ENCODE measurements around the gene CDC5L.

CDC5L gene

DNA sequence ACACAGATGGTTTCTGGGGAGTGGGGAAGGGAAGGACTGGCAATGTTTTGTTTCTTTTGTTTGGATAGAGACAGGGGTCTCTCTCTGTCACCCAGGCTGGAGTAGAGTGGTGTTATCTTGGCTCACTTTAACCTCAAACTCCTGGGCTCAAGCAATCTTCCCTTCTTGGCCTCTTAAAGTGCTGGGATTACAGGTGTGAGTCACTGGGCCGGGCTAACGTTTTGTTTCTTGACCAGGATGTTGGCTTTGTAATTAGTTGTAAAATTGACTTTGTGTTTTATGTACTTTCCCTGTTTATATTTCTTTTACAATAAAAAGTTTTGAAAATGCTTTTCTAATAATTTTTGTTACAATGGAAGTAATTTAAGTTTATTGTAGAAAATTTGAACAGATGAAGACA, 34.2 kb upstream of the CDC5L start:
- in situ Hi-C loops (cut with HindIII; ENCODE audit: low pct_unique_long_range_greater_than_20kb, low sequenced_read_pairs) = no loop called here
- DNase-seq (ENCODE audit: low read depth in 1 of 2, low spot score in 1 of 2) = no peak
- no peak for TF ChIP-seq JUND (IDR thresholded peaks at IDR 0.05; ENCODE audit: low read depth)

DNA sequence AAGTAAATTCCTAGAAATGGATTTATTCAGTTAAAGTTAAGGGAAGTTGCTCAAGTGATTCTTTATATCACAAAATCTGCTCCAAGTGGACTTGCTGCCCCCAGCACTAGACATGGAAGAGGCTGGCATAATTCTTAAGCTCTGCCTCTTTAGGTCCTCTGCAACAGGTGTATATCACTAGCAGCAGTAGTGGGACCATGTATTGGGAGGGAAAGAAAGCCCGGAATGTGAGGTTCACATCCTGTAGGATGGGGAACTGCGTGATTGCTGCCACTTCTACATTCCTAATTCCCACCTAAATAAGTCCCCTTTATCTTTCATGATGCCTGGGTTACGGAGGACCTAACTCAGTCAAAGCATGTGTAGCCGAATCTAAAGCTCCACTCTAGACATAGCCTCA, 31.9 kb upstream of the CDC5L start:
- no peak for DNase-seq (ENCODE audit: low read depth in 1 of 2, low spot score in 1 of 2)
- no peak for TF ChIP-seq JUND (IDR thresholded peaks at IDR 0.05; ENCODE audit: low read depth)
- in situ Hi-C loops (cut with HindIII; ENCODE audit: low pct_unique_long_range_greater_than_20kb, low sequenced_read_pairs) = no loop called here

GRCh38 chr6:44356487-44356886, 31.0 kb upstream of the CDC5L start:
- no peak for TF ChIP-seq JUND (IDR thresholded peaks at IDR 0.05; ENCODE audit: low read depth)
- in situ Hi-C loops (cut with HindIII; ENCODE audit: low pct_unique_long_range_greater_than_20kb, low sequenced_read_pairs) = no loop called here
- no peak for DNase-seq (ENCODE audit: low read depth in 1 of 2, low spot score in 1 of 2)

DNA sequence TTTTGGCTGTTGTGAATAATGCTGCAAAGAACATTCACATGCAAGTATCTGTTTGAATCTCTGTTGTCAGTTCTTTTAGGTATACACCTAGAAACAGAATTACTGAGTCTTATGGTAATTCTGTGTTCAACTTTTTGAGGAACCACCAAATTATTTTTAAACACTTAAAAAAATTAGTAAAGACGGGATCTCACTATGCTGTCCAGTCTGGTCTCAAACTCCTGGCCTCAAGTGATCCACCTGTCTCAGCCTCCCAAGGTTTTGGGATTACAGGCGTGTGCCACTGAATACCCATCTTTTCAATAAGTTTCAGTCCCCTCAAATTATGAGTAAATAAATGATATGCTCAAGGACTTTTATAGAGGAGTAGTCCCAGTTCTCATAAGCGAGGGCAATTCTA, 27.5 kb upstream of the CDC5L start:
- no peak for TF ChIP-seq JUND (IDR thresholded peaks at IDR 0.05; ENCODE audit: low read depth)
- in situ Hi-C loops (cut with HindIII; ENCODE audit: low pct_unique_long_range_greater_than_20kb, low sequenced_read_pairs) = no loop called here
- no peak for DNase-seq (ENCODE audit: low read depth in 1 of 2, low spot score in 1 of 2)

- in situ Hi-C loops (cut with HindIII; ENCODE audit: low pct_unique_long_range_greater_than_20kb, low sequenced_read_pairs) = no loop called here
- DNase-seq (ENCODE audit: low read depth in 1 of 2, low spot score in 1 of 2) = no peak
- no peak for TF ChIP-seq JUND (IDR thresholded peaks at IDR 0.05; ENCODE audit: low read depth)
These were observed 25.6 kb upstream of the CDC5L start for GRCh38 chr6:44361947-44362346.

DNA sequence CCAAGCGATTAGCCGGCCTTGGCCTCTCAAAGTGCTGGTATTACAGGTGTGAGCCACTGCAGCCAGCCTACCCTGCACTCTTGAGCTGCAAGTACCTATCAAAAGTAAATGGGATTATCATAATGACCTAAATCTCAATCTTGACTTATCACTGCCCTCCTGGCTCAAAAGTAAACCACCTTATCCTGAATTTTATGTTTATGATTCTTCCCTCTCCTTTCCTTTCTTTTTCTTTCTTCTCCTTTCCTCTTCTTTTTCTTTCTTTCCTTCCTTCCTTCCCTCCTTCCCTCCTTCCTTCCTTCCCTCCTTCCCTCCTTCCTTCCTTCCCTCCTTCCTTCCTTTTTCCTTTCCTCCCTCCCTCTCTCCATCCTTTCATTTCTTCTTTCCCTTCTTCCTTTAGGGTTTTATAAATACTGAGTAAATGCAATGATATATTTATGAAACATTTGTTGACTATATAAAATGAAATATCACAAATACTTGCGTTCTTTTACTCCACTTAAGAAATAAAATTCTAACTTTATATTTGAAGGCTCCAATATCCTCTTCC, 24.1 kb upstream of the CDC5L start:
- TF ChIP-seq JUND (IDR thresholded peaks at IDR 0.05; ENCODE audit: low read depth) = no peak
- in situ Hi-C loops (cut with HindIII; ENCODE audit: low pct_unique_long_range_greater_than_20kb, low sequenced_read_pairs) = no loop called here
- no peak for DNase-seq (ENCODE audit: low read depth in 1 of 2, low spot score in 1 of 2)

DNA sequence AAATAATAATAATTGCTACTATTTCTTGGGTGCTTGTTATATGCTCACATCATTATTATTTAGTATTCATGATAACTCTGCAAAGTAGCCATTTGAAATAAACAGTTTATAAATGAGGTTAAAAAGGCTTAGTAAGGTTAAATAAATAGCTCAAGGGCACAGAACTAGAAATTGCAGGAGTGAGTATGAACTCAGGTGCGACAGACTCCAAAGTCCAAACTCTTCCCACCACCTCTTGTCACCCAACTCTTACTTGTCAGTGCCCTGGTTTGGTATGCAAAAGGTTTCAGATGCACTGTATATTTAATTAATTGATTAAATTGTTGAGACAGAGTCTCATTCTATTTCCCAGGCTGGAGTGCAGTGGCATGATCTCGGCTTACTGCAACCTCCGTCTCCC, 20.7 kb upstream of the CDC5L start:
- DNase-seq (ENCODE audit: low read depth in 1 of 2, low spot score in 1 of 2) = no peak
- TF ChIP-seq JUND (IDR thresholded peaks at IDR 0.05; ENCODE audit: low read depth) = no peak
- in situ Hi-C loops (cut with HindIII; ENCODE audit: low pct_unique_long_range_greater_than_20kb, low sequenced_read_pairs) = no loop called here

GRCh38 chr6:44367681-44368080, 19.8 kb upstream of the CDC5L start:
- in situ Hi-C loops (cut with HindIII; ENCODE audit: low pct_unique_long_range_greater_than_20kb, low sequenced_read_pairs) = no loop called here
- no peak for TF ChIP-seq JUND (IDR thresholded peaks at IDR 0.05; ENCODE audit: low read depth)
- DNase-seq (ENCODE audit: low read depth in 1 of 2, low spot score in 1 of 2) = no peak

GRCh38 chr6:44373051-44373450, 14.5 kb upstream of the CDC5L start:
- no peak for DNase-seq (ENCODE audit: low read depth in 1 of 2, low spot score in 1 of 2)
- in situ Hi-C loops (cut with HindIII; ENCODE audit: low pct_unique_long_range_greater_than_20kb, low sequenced_read_pairs) = no loop called here
- TF ChIP-seq JUND (IDR thresholded peaks at IDR 0.05; ENCODE audit: low read depth) = no peak

- no peak for DNase-seq (ENCODE audit: low read depth in 1 of 2, low spot score in 1 of 2)
- TF ChIP-seq JUND (IDR thresholded peaks at IDR 0.05; ENCODE audit: low read depth) = no peak
- in situ Hi-C loops (cut with HindIII; ENCODE audit: low pct_unique_long_range_greater_than_20kb, low sequenced_read_pairs) = no loop called here
These were observed 13.7 kb upstream of the CDC5L start for GRCh38 chr6:44373787-44374186.

DNA sequence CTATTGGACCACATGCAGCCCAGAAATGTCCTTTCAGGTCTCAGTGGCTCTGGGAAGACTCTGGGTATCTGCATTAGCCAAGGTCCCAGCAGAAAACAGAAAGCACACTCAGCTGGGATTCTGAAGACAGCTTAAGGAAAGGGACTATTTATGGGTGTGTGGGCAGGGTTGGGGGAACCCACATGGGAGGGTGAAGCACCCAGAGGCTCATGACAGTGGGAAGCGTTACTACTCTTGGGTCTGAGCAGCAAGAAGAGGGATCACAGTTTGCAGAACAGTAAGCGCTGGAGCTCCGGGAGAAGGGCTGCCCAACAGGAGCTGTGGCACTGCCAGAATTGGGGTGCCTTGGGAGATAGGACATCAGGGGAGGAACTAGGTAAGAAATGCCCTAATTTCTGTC, 12.4 kb upstream of the CDC5L start:
- DNase-seq (ENCODE audit: low read depth in 1 of 2, low spot score in 1 of 2) = no peak
- TF ChIP-seq JUND (IDR thresholded peaks at IDR 0.05; ENCODE audit: low read depth) = no peak
- in situ Hi-C loops (cut with HindIII; ENCODE audit: low pct_unique_long_range_greater_than_20kb, low sequenced_read_pairs) = no loop called here

- in situ Hi-C loops (cut with HindIII; ENCODE audit: low pct_unique_long_range_greater_than_20kb, low sequenced_read_pairs) = no loop called here
- DNase-seq (ENCODE audit: low read depth in 1 of 2, low spot score in 1 of 2) = no peak
- TF ChIP-seq JUND (IDR thresholded peaks at IDR 0.05; ENCODE audit: low read depth) = no peak
These were observed 10.0 kb upstream of the CDC5L start for GRCh38 chr6:44377484-44377883.

- in situ Hi-C loops (cut with HindIII; ENCODE audit: low pct_unique_long_range_greater_than_20kb, low sequenced_read_pairs) = no loop called here
- no peak for DNase-seq (ENCODE audit: low read depth in 1 of 2, low spot score in 1 of 2)
- no peak for TF ChIP-seq JUND (IDR thresholded peaks at IDR 0.05; ENCODE audit: low read depth)
These were observed 9.5 kb upstream of the CDC5L start for GRCh38 chr6:44377971-44378370.

GRCh38 chr6:44381739-44382138, 5.8 kb upstream of the CDC5L start:
- DNase-seq (ENCODE audit: low read depth in 1 of 2, low spot score in 1 of 2) = peak in 1 of 2 experiments; percentile 19
- TF ChIP-seq JUND (IDR thresholded peaks at IDR 0.05; ENCODE audit: low read depth) = no peak
- in situ Hi-C loops (cut with HindIII; ENCODE audit: low pct_unique_long_range_greater_than_20kb, low sequenced_read_pairs) = no loop called here
